Sigmoid colon (tissue), 3 donors: ENCODE results near the gene UBC.

ENCODE experiments used
- POLR2A ChIP-seq, 2 donors: fragments of 450-650 bp; IDR thresholded peaks; one replicate each; pipeline ENCODE4 v1.6.1; 2016; ENCODE audit warnings: antibody characterized with exemption in 2 of 2, mild to moderate bottlenecking in 2 of 2, moderate library complexity in 2 of 2
- TF ChIP-seq, protein P1 (sequence below), 4 experiments: fragments of 450-650 bp in 3 of 4; fragments of 200-600 bp in 1 of 4; IDR thresholded peaks; one replicate each; pipeline ENCODE4 v1.5.1; 2016 to 2019; ENCODE audit warnings: antibody characterized with exemption in 4 of 4, mild to moderate bottlenecking in 3 of 4, moderate library complexity in 2 of 4

DNA sequence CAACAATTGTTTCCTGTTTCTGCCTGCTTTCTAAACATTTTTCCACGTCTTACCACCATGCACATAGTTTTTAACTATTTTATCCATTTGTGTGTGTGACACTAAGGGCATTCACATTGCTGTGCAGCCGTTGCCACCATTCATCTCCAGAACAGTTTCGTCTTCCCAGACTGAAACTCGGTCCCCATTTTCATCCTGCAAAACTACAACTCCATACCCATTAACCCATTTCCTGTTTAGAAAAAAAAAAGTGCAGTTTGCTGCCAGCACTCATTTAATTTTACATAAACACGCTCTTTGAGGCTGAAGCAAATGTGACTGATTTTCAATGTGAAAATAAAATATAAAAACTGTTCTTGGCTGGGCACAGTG, 15.5 kb downstream of the UBC start:
- TF ChIP-seq, protein P1, sequence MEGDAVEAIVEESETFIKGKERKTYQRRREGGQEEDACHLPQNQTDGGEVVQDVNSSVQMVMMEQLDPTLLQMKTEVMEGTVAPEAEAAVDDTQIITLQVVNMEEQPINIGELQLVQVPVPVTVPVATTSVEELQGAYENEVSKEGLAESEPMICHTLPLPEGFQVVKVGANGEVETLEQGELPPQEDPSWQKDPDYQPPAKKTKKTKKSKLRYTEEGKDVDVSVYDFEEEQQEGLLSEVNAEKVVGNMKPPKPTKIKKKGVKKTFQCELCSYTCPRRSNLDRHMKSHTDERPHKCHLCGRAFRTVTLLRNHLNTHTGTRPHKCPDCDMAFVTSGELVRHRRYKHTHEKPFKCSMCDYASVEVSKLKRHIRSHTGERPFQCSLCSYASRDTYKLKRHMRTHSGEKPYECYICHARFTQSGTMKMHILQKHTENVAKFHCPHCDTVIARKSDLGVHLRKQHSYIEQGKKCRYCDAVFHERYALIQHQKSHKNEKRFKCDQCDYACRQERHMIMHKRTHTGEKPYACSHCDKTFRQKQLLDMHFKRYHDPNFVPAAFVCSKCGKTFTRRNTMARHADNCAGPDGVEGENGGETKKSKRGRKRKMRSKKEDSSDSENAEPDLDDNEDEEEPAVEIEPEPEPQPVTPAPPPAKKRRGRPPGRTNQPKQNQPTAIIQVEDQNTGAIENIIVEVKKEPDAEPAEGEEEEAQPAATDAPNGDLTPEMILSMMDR (IDR thresholded peaks at IDR 0.05), result no peak
- TF ChIP-seq POLR2A (IDR thresholded peaks at IDR 0.05), result no peak
